Ovary (tissue), 9 donors: ENCODE data around the gene KLC1. TPM values are rescaled to one million over a fixed set of nuclear protein-coding genes. Genes with fewer than 3 reads are reported as not detected.

Source experiments
- DNase-seq, 5 donors: peaks; one replicate each; pipeline ENCODE4 v3.0.0-alpha.2; 2019 to 2020
- H3K27ac ChIP-seq, 2 donors: fragments of 200-600 bp; one replicate each; pipeline versions ENCODE4 v1.5.1 to v1.8.0; 2019 to 2022
- H3K27me3 ChIP-seq: fragments of 200-600 bp; one replicate; pipeline ENCODE4 v1.8.0; 2022
- H3K36me3 ChIP-seq: fragments of 200-600 bp; sonication (generic); one replicate; pipeline ENCODE4 v1.5.1; 2019
- H3K4me1 ChIP-seq: one replicate; pipeline ENCODE4 v1.8.1; 2013; ENCODE audit warnings: mild to moderate bottlenecking, moderate library complexity; ENCODE audit not compliant: insufficient read depth
- H3K4me3 ChIP-seq: fragments of 200-600 bp; sonication (generic); one replicate; pipeline ENCODE4 v1.5.1; 2017
- H3K9me3 ChIP-seq, 2 donors: fragments of 200-600 bp in 1 of 2; sonication (generic) in 1 of 2; one replicate each; pipeline versions ENCODE4 v1.5.1 to v1.8.1; 2013 to 2019; ENCODE audit warnings: mild to moderate bottlenecking in 1 of 2, moderate library complexity in 1 of 2
- EP300 ChIP-seq: sonication (generic); formaldehyde crosslinking; IDR thresholded peaks from one replicate; pipeline ENCODE4 v1.6.1; 2017; ENCODE audit warnings: antibody characterized with exemption
- POLR2A ChIP-seq: fragments of 450-650 bp; IDR thresholded peaks from one replicate; pipeline ENCODE4 v1.6.1; 2017; ENCODE audit warnings: antibody characterized with exemption, mild to moderate bottlenecking, moderate library complexity
- WGBS, 3 donors: extraction: QIAGEN DNeasy Blood & Tissue Kit in 1 of 3; methylation state at CpG; one replicate each; pipeline versions ENCODE4 v1.1.5 to v1.1.7; 2013 to 2017; 5-methylcytosine and 5-hydroxymethylcytosine counted together
- intact Hi-C, 4 donors: fragments of 100-400 bp; cut with DNase I; formaldehyde crosslinking; loops; one replicate each; pipeline versions ENCODE4 v1.11.0 to v1.15.1; 2022 to 2023
- polyA plus RNA-seq, 2 donors: library from polyadenylated mRNA; stranded (reverse); fragments of 200-250 nt in 1 of 2; fragments of 350-450 nt in 1 of 2; fragmentation: Illumina TruSeq in 1 of 2; extraction: RNeasy Lipid Tissue Mini Kit (QIAGEN cat#74804) in 1 of 2; gene quantifications; one replicate each; pipeline ENCODE4 v1.2.3, GENCODE V29; 2013 to 2014
- total RNA-seq, 7 donors: library from RNA; depleted of rRNA in 2 of 7; stranded (reverse); fragments of >200 nt in 2 of 7; fragmentation: NEBNext Ultra II Directional in 3 of 7; extraction: Animal tissue kit (Norgen Biotek cat#: 25700) in 3 of 7; gene quantifications; one replicate each; pipeline versions ENCODE4 v1.1.0 to v1.2.4, GENCODE V29; 2016 to 2023
- TF ChIP-seq, protein P1 (sequence below), 3 donors: fragments of 450-650 bp in 2 of 3; fragments of 200-600 bp in 1 of 3; IDR thresholded peaks; one replicate each; pipeline versions ENCODE4 v1.5.1 to v1.8.0; 2016 to 2022; ENCODE audit warnings: antibody characterized with exemption in 3 of 3, mild to moderate bottlenecking in 1 of 3
- donor health status: DM: no; HTN: no; CAD: no; lungs with moderate emphysema.
- donor health status: DM: no; HTN: no; CAD: no.
- donor health status: Bipolar disorder and iron deficiency.
- donor health status: DM: yes; HTN: yes; CAD: no.
- donor health status: DM: no; HTN: no; CAD: no.
- donor health status: DM: yes; HTN: yes; CAD: no.

Gene KLC1
- total and polyA plus RNA-seq, 9 donors, result 80.0 to 191 (median 149) TPM

DNA sequence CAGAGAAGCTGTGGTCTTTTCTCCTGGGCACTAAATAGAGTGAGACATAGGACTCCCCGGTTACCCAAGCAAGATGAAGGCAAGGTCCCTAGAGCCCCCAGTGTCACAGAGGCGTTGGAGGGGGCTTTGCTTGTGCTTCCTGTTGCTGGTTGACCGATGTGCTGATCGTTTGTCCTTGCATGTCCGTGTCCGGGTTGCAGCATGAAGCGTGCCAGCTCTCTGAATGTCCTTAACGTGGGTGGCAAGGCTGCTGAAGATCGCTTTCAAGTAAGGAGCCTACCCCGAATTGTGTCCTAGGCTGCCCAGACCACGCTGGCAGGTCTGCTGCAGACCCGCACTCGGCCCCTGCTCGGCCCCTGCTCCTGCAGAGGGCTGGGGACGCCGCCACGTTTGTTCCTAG lies 63.1 kb downstream of the KLC1 start:
- Histone ChIP-seq H3K36me3 (no peaks in the 10 kb centered on the region), H3K9me3 (no peaks in the 10 kb centered on the region), H3K4me1 (peaks cover 13% of the 10 kb centered on the region), H3K27me3 (no peaks in the 10 kb centered on the region), H3K4me3 (no peak overlapping the region), H3K27ac (no peak overlapping the region)
- no peak for TF ChIP-seq POLR2A
- no peak for TF ChIP-seq EP300
- TF ChIP-seq, protein P1, sequence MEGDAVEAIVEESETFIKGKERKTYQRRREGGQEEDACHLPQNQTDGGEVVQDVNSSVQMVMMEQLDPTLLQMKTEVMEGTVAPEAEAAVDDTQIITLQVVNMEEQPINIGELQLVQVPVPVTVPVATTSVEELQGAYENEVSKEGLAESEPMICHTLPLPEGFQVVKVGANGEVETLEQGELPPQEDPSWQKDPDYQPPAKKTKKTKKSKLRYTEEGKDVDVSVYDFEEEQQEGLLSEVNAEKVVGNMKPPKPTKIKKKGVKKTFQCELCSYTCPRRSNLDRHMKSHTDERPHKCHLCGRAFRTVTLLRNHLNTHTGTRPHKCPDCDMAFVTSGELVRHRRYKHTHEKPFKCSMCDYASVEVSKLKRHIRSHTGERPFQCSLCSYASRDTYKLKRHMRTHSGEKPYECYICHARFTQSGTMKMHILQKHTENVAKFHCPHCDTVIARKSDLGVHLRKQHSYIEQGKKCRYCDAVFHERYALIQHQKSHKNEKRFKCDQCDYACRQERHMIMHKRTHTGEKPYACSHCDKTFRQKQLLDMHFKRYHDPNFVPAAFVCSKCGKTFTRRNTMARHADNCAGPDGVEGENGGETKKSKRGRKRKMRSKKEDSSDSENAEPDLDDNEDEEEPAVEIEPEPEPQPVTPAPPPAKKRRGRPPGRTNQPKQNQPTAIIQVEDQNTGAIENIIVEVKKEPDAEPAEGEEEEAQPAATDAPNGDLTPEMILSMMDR (IDR thresholded peaks at IDR 0.05), result no peak
- peak in 2 of 5 donors; percentile 18 to 23 for DNase-seq
- intact Hi-C loops, result no loop called here
- WGBS, 3 donors, result 92 to 96% (median 93%) methylated on average over 17 of the region's 17 CpGs

DNA sequence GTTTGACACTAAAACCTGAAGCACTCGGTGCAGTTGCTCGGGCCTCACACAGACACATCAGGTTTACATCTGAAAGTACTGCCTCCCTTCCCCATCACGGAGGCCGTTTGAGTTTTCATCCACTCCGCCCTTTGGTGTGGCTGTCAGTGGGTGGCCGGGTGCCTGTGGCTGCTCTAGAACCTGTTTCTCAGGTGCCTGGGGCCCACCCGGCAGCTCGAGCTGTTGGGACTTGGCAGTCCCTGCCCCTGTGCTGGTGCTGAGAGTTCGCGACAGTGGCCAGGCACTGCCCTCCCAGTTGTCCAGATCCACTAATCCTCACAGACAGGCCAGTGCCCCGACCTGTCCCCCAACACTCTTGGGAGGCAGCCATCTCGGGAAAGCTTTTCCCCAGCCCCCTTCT lies 63.9 kb downstream of the KLC1 start:
- peak in 1 of 5 donors; percentile 30 for DNase-seq

DNA sequence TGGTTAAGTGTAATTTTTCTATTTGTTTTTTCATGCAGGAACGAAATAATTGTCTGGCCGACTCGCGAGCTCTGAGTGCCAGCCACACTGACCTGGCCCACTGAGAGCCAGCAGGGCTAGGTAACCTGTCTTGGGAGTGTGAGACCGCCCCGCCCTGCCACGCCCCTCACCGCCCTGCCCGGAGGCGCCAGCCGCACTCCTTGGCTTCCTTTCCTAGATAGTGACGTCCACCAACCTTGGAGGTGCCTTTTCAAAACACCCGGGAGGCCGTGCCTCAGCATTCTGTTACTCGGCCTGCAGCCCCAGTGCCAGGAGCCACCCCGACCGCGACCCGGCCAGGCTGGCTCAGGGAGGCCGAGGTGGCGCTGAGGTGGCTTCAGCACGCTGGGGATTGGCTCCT lies 64.5 kb downstream of the KLC1 start:
- WGBS, 3 donors, result 91 to 93% (median 92%) methylated on average over 22 of the region's 22 CpGs
- Histone ChIP-seq H3K27me3 (no peaks in the 10 kb centered on the region), H3K36me3 (no peaks in the 10 kb centered on the region), H3K9me3 (no peaks in the 10 kb centered on the region), H3K4me1 (peaks cover 24% of the 10 kb centered on the region), H3K27ac (no peak overlapping the region), H3K4me3 (no peak overlapping the region)
- DNase-seq, result peak in 1 of 5 donors; percentile 38
- intact Hi-C loops, result no loop called here
- TF ChIP-seq EP300 (no peak), POLR2A (no peak)
- TF ChIP-seq, protein P1 (IDR thresholded peaks at IDR 0.05), result no peak

More for the DNA sequence above, 63.9 kb downstream of the KLC1 start:
- Histone ChIP-seq H3K27ac (no peak overlapping the region), H3K27me3 (no peaks in the 10 kb centered on the region), H3K36me3 (no peaks in the 10 kb centered on the region), H3K4me1 (peaks cover 20% of the 10 kb centered on the region), H3K9me3 (no peaks in the 10 kb centered on the region), H3K4me3 (no peak overlapping the region)
- 85% methylated on average over 12 of the region's 12 CpGs for WGBS, 3 donors
- intact Hi-C loops, result no loop called here
- TF ChIP-seq, protein P1 (IDR thresholded peaks at IDR 0.05), result no peak
- TF ChIP-seq POLR2A (no peak), EP300 (no peak)

DNA sequence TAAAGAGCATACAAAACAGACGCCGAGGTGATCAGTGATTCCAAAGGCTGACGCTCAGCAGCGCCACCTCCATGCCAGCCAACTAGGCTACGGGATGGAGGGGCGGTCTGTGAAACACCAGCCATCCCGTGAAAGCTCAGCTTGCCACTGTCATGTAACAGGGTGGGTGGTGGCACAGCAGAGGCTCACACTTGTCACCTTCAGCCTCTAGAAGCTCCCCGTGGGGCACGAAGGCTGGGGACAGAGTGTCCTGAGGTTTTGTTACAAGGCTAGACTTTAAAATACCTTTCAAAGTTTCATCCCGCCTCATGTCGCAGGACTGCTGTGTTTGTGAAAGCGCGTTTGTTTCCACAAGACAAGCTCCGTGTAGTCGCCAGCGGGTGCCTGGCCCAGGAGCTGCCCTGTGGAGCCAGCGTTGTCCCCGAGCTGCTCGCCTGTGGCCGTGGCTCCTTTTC lies 65.6 kb downstream of the KLC1 start:
- H3K4me1 ChIP-seq, result peaks cover 22% of the 10 kb centered on the region
- peak in 1 of 5 donors; percentile 24 for DNase-seq
- TF ChIP-seq, protein P1 (IDR thresholded peaks at IDR 0.05), result no peak
- no peak for TF ChIP-seq EP300
- no peak for TF ChIP-seq POLR2A
- H3K27ac ChIP-seq, result no peak overlapping the region
- intact Hi-C loops, result no loop called here
- H3K27me3 ChIP-seq, result no peaks in the 10 kb centered on the region
- H3K36me3 ChIP-seq, result no peaks in the 10 kb centered on the region
- WGBS, 3 donors, result 87 to 91% (median 89%) methylated on average over 20 of the region's 20 CpGs
- no peak overlapping the region for H3K4me3 ChIP-seq
- H3K9me3 ChIP-seq, result no peaks in the 10 kb centered on the region
